ENCODE data around the gene DHFR2. TPM values are rescaled to one million over a fixed set of nuclear protein-coding genes. Genes with fewer than 3 reads are reported as not detected.

DHFR2 gene
- total RNA-seq, 1 donor from 2014 or later, result 4.4 TPM

DNA sequence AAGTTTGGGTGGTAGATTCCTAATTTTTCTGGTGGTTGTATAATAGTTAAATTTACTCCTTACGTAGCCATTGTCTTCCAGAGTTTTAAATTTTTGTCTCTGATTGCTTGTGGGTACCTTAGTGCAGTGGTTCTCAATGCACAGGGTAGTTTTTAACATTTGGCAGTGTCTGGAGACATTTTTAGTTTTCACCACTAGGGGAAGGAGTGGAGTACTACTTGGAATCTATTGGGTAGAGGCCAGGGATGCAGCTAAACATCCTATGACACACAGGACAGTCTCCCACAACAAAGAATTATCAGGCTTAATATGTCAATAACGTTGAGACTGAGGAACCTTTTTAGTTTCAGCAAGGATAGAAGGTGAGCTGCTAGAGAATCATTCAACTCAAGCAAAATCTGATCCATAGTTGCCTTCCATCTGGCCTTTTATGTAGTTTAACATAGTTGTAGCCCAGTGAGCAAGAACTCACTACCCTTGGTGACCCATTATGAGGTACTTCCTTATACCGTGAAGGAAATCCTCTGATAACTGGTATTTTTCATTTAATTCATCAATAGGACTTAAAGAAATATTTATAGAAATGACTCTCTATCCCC, 25.7 kb downstream of the DHFR2 start:
- H3K27ac Mint-ChIP-seq, result no peak overlapping the region
- TF ChIP-seq, protein P1, sequence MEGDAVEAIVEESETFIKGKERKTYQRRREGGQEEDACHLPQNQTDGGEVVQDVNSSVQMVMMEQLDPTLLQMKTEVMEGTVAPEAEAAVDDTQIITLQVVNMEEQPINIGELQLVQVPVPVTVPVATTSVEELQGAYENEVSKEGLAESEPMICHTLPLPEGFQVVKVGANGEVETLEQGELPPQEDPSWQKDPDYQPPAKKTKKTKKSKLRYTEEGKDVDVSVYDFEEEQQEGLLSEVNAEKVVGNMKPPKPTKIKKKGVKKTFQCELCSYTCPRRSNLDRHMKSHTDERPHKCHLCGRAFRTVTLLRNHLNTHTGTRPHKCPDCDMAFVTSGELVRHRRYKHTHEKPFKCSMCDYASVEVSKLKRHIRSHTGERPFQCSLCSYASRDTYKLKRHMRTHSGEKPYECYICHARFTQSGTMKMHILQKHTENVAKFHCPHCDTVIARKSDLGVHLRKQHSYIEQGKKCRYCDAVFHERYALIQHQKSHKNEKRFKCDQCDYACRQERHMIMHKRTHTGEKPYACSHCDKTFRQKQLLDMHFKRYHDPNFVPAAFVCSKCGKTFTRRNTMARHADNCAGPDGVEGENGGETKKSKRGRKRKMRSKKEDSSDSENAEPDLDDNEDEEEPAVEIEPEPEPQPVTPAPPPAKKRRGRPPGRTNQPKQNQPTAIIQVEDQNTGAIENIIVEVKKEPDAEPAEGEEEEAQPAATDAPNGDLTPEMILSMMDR (IDR thresholded peaks at IDR 0.05; ENCODE audit: unreplicated experiment), result peak; percentile 42
- H3K27me3 Mint-ChIP-seq, result no peaks in the 10 kb centered on the region
- no peaks in the 10 kb centered on the region for H3K4me1 Mint-ChIP-seq (ENCODE audit: low read depth)
- H3K36me3 Mint-ChIP-seq (ENCODE audit: insufficient read depth), result peaks cover 16% of the 10 kb centered on the region
- peaks cover 2% of the 10 kb centered on the region for H3K9me3 Mint-ChIP-seq (ENCODE audit: low read depth)
- DNase-seq (ENCODE audit: low spot score, unreplicated experiment), result no peak
- no peak overlapping the region for H3K4me3 Mint-ChIP-seq (ENCODE audit: low read depth)

DNA sequence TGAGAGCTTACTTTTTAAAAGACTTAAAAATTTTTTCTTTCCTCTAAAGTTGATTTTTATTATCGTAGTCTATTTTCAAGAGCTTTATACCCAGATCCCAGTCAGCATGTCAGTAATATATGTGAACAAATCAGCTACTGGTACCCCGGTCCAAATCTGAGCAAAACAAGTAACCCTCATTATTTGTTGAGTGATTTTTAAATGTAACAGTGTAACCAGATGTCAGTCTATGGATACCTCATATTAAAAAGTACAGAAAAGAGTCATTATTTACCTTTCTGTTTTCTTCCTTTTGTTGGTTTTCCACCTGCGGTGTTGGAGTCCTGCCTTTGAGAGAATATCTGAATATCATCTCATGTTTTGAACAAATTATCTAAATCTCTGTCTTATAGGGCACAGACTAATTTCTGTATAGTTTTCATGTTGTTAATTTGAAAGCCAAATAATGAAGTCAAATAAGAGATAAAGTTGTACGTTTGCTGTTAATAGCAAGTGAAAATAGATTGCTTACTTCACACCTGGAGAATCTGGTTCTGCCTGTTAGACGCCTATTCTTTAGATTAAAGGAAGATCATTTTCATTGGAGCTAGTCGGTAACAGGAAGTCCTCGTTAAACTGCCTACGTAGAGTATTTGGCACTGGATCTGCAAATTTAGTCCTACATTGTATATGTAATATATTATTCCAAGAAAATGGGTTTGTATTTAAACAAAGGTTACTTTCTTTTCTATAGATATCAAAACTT, 34.5 kb downstream of the DHFR2 start, which contains the start of gene STX19:
Gene STX19 (minus strand): TSS at position 505 of the 745 bp plus-strand sequence. CDS start 13,328 bp downstream, outside the sequence.
- peaks cover 5% of the 10 kb centered on the region for H3K9me3 Mint-ChIP-seq (ENCODE audit: low read depth)
- no peaks in the 10 kb centered on the region for H3K27me3 Mint-ChIP-seq
- peak within 1 kb of the TSS; percentile 43 for H3K4me3 Mint-ChIP-seq (ENCODE audit: low read depth)
- TF ChIP-seq, protein P1 (IDR thresholded peaks at IDR 0.05; ENCODE audit: unreplicated experiment), result no peak
- H3K27ac Mint-ChIP-seq, result peak within 1 kb of the TSS; percentile 79
- no peak for DNase-seq (ENCODE audit: low spot score, unreplicated experiment)
- H3K4me1 Mint-ChIP-seq (ENCODE audit: low read depth), result peaks cover 6% of the 10 kb centered on the region
- peaks cover 6% of the 10 kb centered on the region for H3K36me3 Mint-ChIP-seq (ENCODE audit: insufficient read depth)

DNA sequence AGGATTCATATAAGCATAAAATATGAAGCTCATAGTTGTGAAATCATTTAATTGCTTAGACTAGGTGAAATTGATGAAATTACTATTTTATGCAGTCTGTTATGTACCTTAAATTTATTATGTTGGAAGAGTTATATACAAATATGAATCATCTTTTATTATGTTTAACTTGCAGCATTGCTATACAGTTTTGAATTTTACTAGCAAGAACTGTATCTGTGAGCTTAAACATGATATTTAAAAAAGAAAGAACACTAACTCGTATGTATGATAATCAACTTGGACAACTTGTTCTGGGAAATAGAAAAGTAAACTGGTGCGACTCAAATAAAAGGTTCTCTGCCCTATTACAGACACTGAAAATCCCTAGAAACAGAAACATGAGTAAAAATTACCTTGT, 36.1 kb downstream of the DHFR2 start:
- H3K36me3 Mint-ChIP-seq (ENCODE audit: insufficient read depth), result peaks cover 2% of the 10 kb centered on the region
- TF ChIP-seq, protein P1 (IDR thresholded peaks at IDR 0.05; ENCODE audit: unreplicated experiment), result no peak
- H3K4me3 Mint-ChIP-seq (ENCODE audit: low read depth), result no peak overlapping the region
- no peaks in the 10 kb centered on the region for H3K27me3 Mint-ChIP-seq
- H3K4me1 Mint-ChIP-seq (ENCODE audit: low read depth), result peaks cover 6% of the 10 kb centered on the region
- no peak for DNase-seq (ENCODE audit: low spot score, unreplicated experiment)
- H3K9me3 Mint-ChIP-seq (ENCODE audit: low read depth), result no peaks in the 10 kb centered on the region
- peak overlapping the region; percentile 45 for H3K27ac Mint-ChIP-seq

DNA sequence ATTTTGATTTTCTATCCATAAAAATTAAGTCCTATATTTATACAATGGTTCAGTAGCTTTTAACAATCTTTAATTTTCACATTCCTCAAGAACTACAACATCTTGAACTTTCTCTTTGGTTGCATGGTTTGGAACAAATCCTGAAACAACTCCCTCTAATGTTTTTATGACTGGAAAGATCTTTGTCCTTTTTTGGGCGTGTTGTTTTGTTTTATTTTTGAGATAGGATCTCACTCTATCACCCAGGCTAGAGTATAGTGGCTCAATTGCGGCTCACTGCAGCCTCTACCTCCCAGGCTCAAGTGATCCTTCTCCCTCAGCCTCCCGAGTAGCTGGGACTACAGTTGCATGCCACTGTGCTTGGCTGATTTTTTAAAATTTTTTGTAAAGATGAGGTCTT, 38.3 kb downstream of the DHFR2 start:
- Mint-ChIP-seq H3K27ac (no peak overlapping the region), H3K36me3 (ENCODE audit: insufficient read depth) (peaks cover 4% of the 10 kb centered on the region), H3K27me3 (no peaks in the 10 kb centered on the region), H3K4me1 (ENCODE audit: low read depth) (peaks cover 6% of the 10 kb centered on the region), H3K9me3 (ENCODE audit: low read depth) (no peaks in the 10 kb centered on the region), H3K4me3 (ENCODE audit: low read depth) (no peak overlapping the region)
- TF ChIP-seq, protein P1 (IDR thresholded peaks at IDR 0.05; ENCODE audit: unreplicated experiment), result no peak
- DNase-seq (ENCODE audit: low spot score, unreplicated experiment), result no peak

DNA sequence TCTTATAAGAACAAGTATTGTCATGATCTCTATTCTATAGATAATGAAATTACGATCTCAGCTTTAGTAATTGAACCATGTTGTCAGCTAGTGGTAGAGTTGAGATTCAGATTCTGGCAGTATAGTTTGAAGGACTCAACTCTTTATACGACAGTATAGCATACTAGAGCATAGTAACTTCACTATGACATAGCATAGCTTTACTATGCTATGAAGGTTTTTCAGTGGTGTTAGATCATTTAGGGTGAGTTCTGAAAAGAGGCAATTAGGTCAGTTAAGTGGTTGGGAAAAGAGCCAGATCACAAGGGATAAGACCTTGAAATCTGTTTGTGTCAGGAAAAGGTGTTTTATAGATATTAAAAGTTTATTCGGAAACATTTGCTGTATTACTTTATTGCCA, 42.4 kb downstream of the DHFR2 start:
- TF ChIP-seq, protein P1 (IDR thresholded peaks at IDR 0.05; ENCODE audit: unreplicated experiment), result no peak
- DNase-seq (ENCODE audit: low spot score, unreplicated experiment), result no peak
- Mint-ChIP-seq H3K4me1 (ENCODE audit: low read depth) (no peaks in the 10 kb centered on the region), H3K9me3 (ENCODE audit: low read depth) (no peaks in the 10 kb centered on the region), H3K27me3 (no peaks in the 10 kb centered on the region), H3K27ac (no peak overlapping the region), H3K36me3 (ENCODE audit: insufficient read depth) (peaks cover 3% of the 10 kb centered on the region), H3K4me3 (ENCODE audit: low read depth) (no peak overlapping the region)
